GM10266 (cell line): ENCODE results near the gene ST3GAL3.

Experiments used
- DNase-seq: peaks from one replicate; pipeline ENCODE4 v3.0.0; 2012; ENCODE audit errors: extremely low spot score
- TF ChIP-seq, protein P1 (sequence below): IDR thresholded peaks from 2 replicates; pipeline ENCODE4 v1.5.1; 2012; ENCODE audit warnings: mild to moderate bottlenecking, low read depth; ENCODE audit not compliant: control insufficient read depth, insufficient read depth; ENCODE audit errors: missing control alignments

ST3GAL3 gene

GRCh38 chr1:43934101-43934985, 227.0 kb downstream of the ST3GAL3 start:
- peak; percentile 94 for DNase-seq
- TF ChIP-seq, protein P1, sequence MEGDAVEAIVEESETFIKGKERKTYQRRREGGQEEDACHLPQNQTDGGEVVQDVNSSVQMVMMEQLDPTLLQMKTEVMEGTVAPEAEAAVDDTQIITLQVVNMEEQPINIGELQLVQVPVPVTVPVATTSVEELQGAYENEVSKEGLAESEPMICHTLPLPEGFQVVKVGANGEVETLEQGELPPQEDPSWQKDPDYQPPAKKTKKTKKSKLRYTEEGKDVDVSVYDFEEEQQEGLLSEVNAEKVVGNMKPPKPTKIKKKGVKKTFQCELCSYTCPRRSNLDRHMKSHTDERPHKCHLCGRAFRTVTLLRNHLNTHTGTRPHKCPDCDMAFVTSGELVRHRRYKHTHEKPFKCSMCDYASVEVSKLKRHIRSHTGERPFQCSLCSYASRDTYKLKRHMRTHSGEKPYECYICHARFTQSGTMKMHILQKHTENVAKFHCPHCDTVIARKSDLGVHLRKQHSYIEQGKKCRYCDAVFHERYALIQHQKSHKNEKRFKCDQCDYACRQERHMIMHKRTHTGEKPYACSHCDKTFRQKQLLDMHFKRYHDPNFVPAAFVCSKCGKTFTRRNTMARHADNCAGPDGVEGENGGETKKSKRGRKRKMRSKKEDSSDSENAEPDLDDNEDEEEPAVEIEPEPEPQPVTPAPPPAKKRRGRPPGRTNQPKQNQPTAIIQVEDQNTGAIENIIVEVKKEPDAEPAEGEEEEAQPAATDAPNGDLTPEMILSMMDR = peak; percentile 93

GRCh38 chr1:43934986-43935324, 227.6 kb downstream of the ST3GAL3 start:
- no peak for DNase-seq
- TF ChIP-seq, protein P1 = no peak

DNA sequence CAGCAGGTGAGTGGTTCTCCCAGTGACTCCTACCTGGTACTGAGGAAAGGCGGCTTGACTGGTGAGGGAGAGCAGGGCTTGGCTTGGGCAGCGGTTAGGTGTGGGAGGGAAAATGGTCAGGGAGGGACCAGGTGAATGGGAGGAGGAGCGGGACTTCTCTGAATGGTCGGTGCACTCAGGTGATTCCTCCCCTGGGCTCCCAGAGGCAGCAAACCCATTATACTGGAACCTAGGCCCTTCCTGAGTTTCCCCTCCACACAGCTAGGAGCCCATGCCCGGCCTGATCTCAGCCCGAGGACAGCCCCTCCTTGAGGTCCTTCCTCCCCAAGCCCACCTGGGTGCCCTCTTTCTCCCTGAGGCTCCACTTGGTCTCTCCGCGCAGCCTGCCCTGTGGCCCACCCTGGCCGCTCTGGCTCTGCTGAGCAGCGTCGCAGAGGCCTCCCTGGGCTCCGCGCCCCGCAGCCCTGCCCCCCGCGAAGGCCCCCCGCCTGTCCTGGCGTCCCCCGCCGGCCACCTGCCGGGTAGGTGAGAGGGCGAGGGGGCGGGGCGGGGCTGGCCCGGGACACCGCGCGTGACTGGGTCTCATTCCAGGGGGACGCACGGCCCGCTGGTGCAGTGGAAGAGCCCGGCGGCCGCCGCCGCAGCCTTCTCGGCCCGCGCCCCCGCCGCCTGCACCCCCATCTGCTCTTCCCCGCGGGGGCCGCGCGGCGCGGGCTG, 228.5 kb downstream of the ST3GAL3 start:
- DNase-seq = peak; percentile 42
- TF ChIP-seq, protein P1 = no peak

DNA sequence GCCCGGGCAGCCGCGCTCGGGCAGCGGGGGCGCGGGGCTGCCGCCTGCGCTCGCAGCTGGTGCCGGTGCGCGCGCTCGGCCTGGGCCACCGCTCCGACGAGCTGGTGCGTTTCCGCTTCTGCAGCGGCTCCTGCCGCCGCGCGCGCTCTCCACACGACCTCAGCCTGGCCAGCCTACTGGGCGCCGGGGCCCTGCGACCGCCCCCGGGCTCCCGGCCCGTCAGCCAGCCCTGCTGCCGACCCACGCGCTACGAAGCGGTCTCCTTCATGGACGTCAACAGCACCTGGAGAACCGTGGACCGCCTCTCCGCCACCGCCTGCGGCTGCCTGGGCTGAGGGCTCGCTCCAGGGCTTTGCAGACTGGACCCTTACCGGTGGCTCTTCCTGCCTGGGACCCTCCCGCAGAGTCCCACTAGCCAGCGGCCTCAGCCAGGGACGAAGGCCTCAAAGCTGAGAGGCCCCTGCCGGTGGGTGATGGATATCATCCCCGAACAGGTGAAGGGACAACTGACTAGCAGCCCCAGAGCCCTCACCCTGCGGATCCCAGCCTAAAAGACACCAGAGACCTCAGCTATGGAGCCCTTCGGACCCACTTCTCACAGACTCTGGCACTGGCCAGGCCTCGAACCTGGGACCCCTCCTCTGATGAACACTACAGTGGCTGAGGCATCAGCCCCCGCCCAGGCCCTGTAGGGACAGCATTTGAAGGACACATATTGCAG, 229.3 kb downstream of the ST3GAL3 start:
- peak; percentile 49 for DNase-seq
- TF ChIP-seq, protein P1 = no peak

DNA sequence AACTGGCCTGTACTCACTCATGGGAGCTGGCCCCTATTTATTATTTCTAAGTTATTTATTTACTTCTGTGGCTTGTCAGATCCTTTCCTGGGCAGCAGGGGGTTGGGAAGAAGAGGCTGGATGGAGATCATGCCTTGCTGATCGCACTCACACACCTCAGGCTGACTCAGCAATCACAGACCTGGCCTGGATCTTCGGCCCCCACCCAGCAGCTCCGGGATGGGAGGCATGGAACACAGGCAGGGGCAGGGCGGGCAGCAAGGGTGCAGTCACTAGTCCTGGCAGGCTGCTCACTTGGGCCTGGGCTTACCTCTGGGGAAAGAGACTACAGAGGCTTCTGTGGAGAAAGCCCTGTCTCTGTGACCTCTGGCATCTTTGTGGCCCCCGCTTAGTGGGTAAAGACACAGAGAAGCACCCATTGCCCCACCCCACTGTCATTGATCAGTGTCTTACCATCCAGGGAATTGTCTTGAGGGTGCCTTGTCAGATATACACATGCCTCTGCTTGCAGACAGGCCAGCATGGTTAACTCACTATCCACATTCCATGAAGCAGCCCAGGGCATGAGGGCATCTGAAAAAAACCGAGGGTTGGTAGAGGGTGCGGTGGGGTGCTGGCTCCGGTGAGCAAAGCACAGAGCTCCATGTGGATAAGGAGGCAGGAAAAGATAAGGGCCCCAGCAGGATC, 230.0 kb downstream of the ST3GAL3 start:
- no peak for DNase-seq
- TF ChIP-seq, protein P1 = no peak

GRCh38 chr1:43938383-43938782, 231.0 kb downstream of the ST3GAL3 start:
- no peak for DNase-seq
- TF ChIP-seq, protein P1 = no peak
